Measurements from ENCODE around the gene KCNT1. TPM values are rescaled to one million over a fixed set of nuclear protein-coding genes. Genes with fewer than 3 reads are reported as not detected.

KCNT1 gene
- polyA plus RNA-seq, 1 experiment = not detected

- Histone ChIP-seq H3K4me3 (ENCODE audit: low read depth, low read length) (no peak overlapping the region), H3K36me3 (ENCODE audit: control insufficient read depth, insufficient read depth, low read length) (no peaks in the 10 kb centered on the region), H3K27me3 (ENCODE audit: control insufficient read depth, insufficient read depth, low read length) (no peaks in the 10 kb centered on the region)
- ChIA-PET CTCF (no interaction called here), POLR2A (no interaction called here)
- no peak for DNase-seq (ENCODE audit: low read depth)
- TF ChIP-seq, protein P1, sequence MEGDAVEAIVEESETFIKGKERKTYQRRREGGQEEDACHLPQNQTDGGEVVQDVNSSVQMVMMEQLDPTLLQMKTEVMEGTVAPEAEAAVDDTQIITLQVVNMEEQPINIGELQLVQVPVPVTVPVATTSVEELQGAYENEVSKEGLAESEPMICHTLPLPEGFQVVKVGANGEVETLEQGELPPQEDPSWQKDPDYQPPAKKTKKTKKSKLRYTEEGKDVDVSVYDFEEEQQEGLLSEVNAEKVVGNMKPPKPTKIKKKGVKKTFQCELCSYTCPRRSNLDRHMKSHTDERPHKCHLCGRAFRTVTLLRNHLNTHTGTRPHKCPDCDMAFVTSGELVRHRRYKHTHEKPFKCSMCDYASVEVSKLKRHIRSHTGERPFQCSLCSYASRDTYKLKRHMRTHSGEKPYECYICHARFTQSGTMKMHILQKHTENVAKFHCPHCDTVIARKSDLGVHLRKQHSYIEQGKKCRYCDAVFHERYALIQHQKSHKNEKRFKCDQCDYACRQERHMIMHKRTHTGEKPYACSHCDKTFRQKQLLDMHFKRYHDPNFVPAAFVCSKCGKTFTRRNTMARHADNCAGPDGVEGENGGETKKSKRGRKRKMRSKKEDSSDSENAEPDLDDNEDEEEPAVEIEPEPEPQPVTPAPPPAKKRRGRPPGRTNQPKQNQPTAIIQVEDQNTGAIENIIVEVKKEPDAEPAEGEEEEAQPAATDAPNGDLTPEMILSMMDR (IDR thresholded peaks at IDR 0.05; ENCODE audit: insufficient read depth, low read depth, low read length) = no peak
These were observed 60.9 kb downstream of the KCNT1 start for GRCh38 chr9:135762921-135763320.

GRCh38 chr9:135763716-135764446, 61.9 kb downstream of the KCNT1 start:
- H3K27me3 ChIP-seq (ENCODE audit: control insufficient read depth, insufficient read depth, low read length) = no peaks in the 10 kb centered on the region
- DNase-seq (ENCODE audit: low read depth) = no peak
- ChIA-PET CTCF (interaction anchor here (0.6 kb wide), 1 partner anchor 518 kb away, joined by 5 read pairs; no protein-coding TSS in a partner anchor), POLR2A (no interaction called here)
- H3K4me3 ChIP-seq (ENCODE audit: low read depth, low read length) = no peak overlapping the region
- H3K36me3 ChIP-seq (ENCODE audit: control insufficient read depth, insufficient read depth, low read length) = no peaks in the 10 kb centered on the region
- TF ChIP-seq, protein P1 (IDR thresholded peaks at IDR 0.05; ENCODE audit: insufficient read depth, low read depth, low read length) = no peak

- CTCF ChIA-PET = interaction anchor here (0.6 kb wide), 1 partner anchor 517 kb away, joined by 5 read pairs; no protein-coding TSS in a partner anchor
- POLR2A ChIA-PET = no interaction called here
- TF ChIP-seq, protein P1 (IDR thresholded peaks at IDR 0.05; ENCODE audit: insufficient read depth, low read depth, low read length) = no peak
- Histone ChIP-seq H3K27me3 (ENCODE audit: control insufficient read depth, insufficient read depth, low read length) (no peaks in the 10 kb centered on the region), H3K4me3 (ENCODE audit: low read depth, low read length) (no peak overlapping the region), H3K36me3 (ENCODE audit: control insufficient read depth, insufficient read depth, low read length) (no peaks in the 10 kb centered on the region)
- no peak for DNase-seq (ENCODE audit: low read depth)
These were observed 62.7 kb downstream of the KCNT1 start for GRCh38 chr9:135764731-135765130.

DNA sequence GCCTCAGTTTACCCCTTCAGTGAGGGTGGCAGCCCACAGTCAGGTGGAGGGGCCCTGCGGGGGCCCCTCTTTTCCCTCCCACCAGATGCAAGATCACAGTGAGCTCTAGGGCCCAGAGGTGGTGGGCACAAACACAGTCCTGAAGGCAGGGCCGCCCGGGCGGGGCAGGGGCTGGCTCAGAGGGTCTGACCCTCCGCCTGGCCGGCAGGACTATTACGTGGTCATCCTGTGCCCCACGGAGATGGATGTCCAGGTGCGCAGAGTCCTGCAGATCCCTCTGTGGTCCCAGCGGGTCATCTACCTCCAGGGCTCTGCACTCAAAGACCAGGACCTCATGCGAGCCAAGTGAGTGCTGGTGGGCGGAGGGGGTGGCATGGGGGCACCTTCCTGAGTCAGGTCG, 63.4 kb downstream of the KCNT1 start:
- POLR2A ChIA-PET = no interaction called here
- H3K27me3 ChIP-seq (ENCODE audit: control insufficient read depth, insufficient read depth, low read length) = no peaks in the 10 kb centered on the region
- H3K4me3 ChIP-seq (ENCODE audit: low read depth, low read length) = no peak overlapping the region
- DNase-seq (ENCODE audit: low read depth) = no peak
- CTCF ChIA-PET = no interaction called here
- TF ChIP-seq, protein P1 (IDR thresholded peaks at IDR 0.05; ENCODE audit: insufficient read depth, low read depth, low read length) = no peak
- no peaks in the 10 kb centered on the region for H3K36me3 ChIP-seq (ENCODE audit: control insufficient read depth, insufficient read depth, low read length)

DNA sequence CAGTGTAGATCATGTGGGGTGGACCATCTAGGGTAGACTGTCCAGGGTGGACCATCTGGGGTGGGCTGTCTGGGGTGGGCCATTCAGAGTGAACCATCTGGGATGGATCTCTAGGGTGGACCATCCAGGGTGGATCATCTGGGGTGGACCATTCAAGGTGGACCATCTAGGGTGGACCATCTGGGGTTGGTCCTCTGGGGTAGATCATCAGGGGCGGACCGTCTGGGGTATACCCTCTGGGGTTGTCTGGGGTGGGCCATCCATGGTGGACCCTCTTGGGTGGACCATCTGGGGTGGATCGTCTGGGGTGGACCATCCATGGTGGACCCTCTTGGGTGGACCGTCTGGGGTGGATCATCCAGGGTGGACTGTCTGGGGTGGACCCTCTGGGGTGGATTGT, 64.3 kb downstream of the KCNT1 start:
- H3K27me3 ChIP-seq (ENCODE audit: control insufficient read depth, insufficient read depth, low read length) = no peaks in the 10 kb centered on the region
- no peak overlapping the region for H3K4me3 ChIP-seq (ENCODE audit: low read depth, low read length)
- POLR2A ChIA-PET = no interaction called here
- no peaks in the 10 kb centered on the region for H3K36me3 ChIP-seq (ENCODE audit: control insufficient read depth, insufficient read depth, low read length)
- CTCF ChIA-PET = no interaction called here
- DNase-seq (ENCODE audit: low read depth) = no peak
- TF ChIP-seq, protein P1 (IDR thresholded peaks at IDR 0.05; ENCODE audit: insufficient read depth, low read depth, low read length) = no peak

All from BJ (cell line).